Gastrocnemius medialis (tissue), 4 donors: ENCODE measurements around the gene PPP6R3. TPM values are rescaled to one million over a fixed set of nuclear protein-coding genes. Genes with fewer than 3 reads are reported as not detected.

Source experiments
- ATAC-seq, 2 donors: fragments of 150-250 bp; one replicate each; pipeline ENCODE4 v1.9.1; 2016
- DNase-seq, 2 donors: peaks; one replicate each; pipeline ENCODE4 v3.0.0-alpha.2; 2019
- H3K27ac ChIP-seq, 4 donors: fragments of 200-600 bp; sonication (generic); 1 replicate in 1 of 4; 2 replicates in 3 of 4; pipeline ENCODE4 v1.5.1; 2016 to 2018; ENCODE audit warnings: mild to moderate bottlenecking in 2 of 4, moderate library complexity in 1 of 4
- H3K27me3 ChIP-seq, 3 donors: fragments of 200-600 bp; sonication (generic) in 2 of 3; 1 replicate in 1 of 3; 2 replicates in 2 of 3; pipeline versions ENCODE4 v1.5.1 to v1.6.0; 2016 to 2019; ENCODE audit warnings: mild to moderate bottlenecking in 1 of 3, moderate library complexity in 1 of 3
- H3K36me3 ChIP-seq, 2 donors: fragments of 200-600 bp; sonication (generic) in 1 of 2; one replicate each; pipeline ENCODE4 v1.5.1; 2017 to 2018
- H3K4me1 ChIP-seq, 2 donors: fragments of 200-600 bp; sonication (generic) in 1 of 2; one replicate each; pipeline ENCODE4 v1.5.1; 2016 to 2017; ENCODE audit warnings: mild to moderate bottlenecking in 2 of 2
- H3K4me3 ChIP-seq, 4 donors: fragments of 200-600 bp; sonication (generic) in 3 of 4; 1 replicate in 1 of 4; 2 replicates in 3 of 4; pipeline ENCODE4 v1.5.1; 2016 to 2019; ENCODE audit warnings: mild to moderate bottlenecking in 2 of 4
- H3K9me3 ChIP-seq, 3 donors: fragments of 200-600 bp; sonication (generic) in 2 of 3; 1 replicate in 1 of 3; 2 replicates in 2 of 3; pipeline ENCODE4 v1.5.1; 2016 to 2019
- POLR2A ChIP-seq, 2 donors: fragments of 450-650 bp; IDR thresholded peaks; one replicate each; pipeline ENCODE4 v1.6.1; 2017; ENCODE audit warnings: antibody characterized with exemption in 2 of 2, mild to moderate bottlenecking in 2 of 2, moderate library complexity in 2 of 2
- in situ Hi-C, 4 donors: fragments of 200-750 bp; cut with MboI; loops; one replicate each; pipeline versions ENCODE4 v1.15.0 to v1.8.0; 2017; ENCODE audit warnings: low sequenced_read_pairs in 4 of 4
- intact Hi-C: fragments of 100-400 bp; cut with DNase I; formaldehyde crosslinking; loops from one replicate; pipeline ENCODE4 v1.15.1; 2023; ENCODE audit warnings: low total_unique reads
- total RNA-seq, 4 donors: library from RNA; depleted of rRNA; stranded (reverse); fragments of >200 nt; gene quantifications; one replicate each; pipeline versions ENCODE4 v1.1.0 to v1.2.3, GENCODE V29; 2016
- TF ChIP-seq, protein P1 (sequence below), 5 experiments: fragments of 450-650 bp in 3 of 5; fragments of 200-600 bp in 2 of 5; sonication (generic) in 2 of 5; IDR thresholded peaks in 4 of 5; conservative IDR thresholded peaks in 1 of 5; 1 replicate in 4 of 5; 2 replicates in 1 of 5; pipeline ENCODE4 v1.5.1; 2016 to 2019; ENCODE audit warnings: antibody characterized with exemption in 5 of 5, mild to moderate bottlenecking in 3 of 5, moderate library complexity in 3 of 5

PPP6R3 gene
- total RNA-seq, 4 donors from 2014 or later = 77.3 to 196 (median 133) TPM

DNA sequence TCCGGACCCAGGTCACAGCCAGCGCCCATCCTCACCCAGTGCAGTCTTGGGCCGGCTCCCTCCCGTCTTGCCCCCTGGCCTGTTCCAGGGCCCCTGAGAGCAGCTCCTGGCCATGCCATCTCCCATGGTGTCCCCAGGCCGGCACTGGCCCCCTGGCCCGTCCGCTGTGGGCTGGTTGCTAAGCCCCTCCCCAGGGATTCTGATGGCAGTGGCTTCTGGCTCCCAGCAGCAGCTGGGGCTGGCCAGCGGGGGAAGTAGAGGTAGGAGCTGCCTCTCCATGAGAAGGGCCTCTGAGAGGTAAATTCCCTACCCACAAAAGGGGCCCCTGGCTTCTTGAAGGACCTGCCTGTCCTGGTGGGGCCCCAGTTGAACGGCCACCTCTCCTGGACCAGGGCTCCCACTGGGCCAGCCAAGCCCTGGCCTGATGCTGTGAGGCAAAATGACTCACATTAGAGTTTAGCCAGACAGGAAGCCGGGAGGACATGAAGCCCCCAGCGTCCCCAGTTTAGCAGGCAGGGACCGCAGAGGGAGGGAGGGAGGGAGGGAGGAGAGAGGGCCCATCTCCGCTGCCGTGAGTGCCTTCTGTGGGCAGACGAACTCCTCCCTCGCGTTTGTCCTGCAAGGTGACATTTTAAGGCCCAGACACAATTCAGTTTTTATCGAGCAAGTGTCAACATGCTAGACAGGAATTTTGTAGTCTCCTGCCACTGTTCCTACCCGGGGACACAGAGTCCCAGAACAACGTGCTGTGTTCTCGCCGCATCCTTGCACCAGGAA lies 190.8 kb downstream of the PPP6R3 start:
- ATAC-seq (no peak), DNase-seq (no peak)
- in situ Hi-C loops (no loop called here), intact Hi-C loops (no loop called here)
- peaks cover 9 to 46% (median 37%) of the 10 kb centered on the region in 3 donors for H3K27me3 ChIP-seq
- TF ChIP-seq, protein P1, sequence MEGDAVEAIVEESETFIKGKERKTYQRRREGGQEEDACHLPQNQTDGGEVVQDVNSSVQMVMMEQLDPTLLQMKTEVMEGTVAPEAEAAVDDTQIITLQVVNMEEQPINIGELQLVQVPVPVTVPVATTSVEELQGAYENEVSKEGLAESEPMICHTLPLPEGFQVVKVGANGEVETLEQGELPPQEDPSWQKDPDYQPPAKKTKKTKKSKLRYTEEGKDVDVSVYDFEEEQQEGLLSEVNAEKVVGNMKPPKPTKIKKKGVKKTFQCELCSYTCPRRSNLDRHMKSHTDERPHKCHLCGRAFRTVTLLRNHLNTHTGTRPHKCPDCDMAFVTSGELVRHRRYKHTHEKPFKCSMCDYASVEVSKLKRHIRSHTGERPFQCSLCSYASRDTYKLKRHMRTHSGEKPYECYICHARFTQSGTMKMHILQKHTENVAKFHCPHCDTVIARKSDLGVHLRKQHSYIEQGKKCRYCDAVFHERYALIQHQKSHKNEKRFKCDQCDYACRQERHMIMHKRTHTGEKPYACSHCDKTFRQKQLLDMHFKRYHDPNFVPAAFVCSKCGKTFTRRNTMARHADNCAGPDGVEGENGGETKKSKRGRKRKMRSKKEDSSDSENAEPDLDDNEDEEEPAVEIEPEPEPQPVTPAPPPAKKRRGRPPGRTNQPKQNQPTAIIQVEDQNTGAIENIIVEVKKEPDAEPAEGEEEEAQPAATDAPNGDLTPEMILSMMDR (IDR thresholded peaks at IDR 0.05 in 4 of 5, conservative IDR thresholded peaks at IDR 0.05 in 1 of 5) = no peak
- no peak for TF ChIP-seq POLR2A (IDR thresholded peaks at IDR 0.05)
- no peaks in the 10 kb centered on the region for H3K36me3 ChIP-seq
- H3K9me3 ChIP-seq = peaks cover 0 to 9% (median 5%) of the 10 kb centered on the region in 3 donors
- no peaks in the 10 kb centered on the region for H3K4me1 ChIP-seq
- H3K27ac ChIP-seq = no peak overlapping the region
- no peak overlapping the region for H3K4me3 ChIP-seq

DNA sequence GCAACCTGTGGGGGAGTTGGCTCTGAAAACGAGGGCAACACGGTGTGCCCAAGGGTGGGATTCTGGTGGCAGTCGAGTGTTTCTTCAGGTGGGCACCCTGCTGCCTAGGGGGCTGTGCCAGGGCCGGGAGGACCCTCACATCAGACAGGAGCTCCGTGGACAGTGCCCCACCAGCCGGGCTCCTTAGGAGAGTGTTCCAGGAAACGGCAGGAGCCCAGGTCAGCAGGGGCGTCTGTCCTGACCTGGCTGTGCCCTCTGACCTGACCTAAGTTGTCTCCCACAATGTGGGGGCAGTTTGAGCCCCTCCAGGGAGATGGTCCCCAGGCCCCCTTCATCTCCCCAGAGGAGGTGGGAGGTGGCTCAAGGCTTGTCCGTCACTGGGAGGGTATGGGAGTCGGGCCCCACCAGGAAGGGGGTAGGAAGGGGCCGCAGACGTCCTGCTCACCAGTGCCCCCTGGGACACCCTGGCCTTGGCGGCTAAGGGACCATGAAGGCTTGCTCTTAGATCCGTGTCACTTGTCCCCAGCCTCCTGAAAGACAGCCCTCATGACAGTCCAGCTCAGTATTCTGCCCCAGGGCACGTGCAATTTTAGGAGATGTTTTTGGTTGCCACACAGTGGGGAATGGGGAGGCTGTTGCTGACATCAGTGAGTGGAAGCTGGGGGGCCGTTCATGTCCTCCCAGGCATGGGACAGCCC lies 191.6 kb downstream of the PPP6R3 start:
- no peaks in the 10 kb centered on the region for H3K4me1 ChIP-seq
- H3K27ac ChIP-seq = no peak overlapping the region
- H3K9me3 ChIP-seq = peaks cover 0 to 2% (median 2%) of the 10 kb centered on the region in 3 donors
- no peak overlapping the region for H3K4me3 ChIP-seq
- H3K27me3 ChIP-seq = peaks cover 9 to 39% (median 37%) of the 10 kb centered on the region in 3 donors
- no peaks in the 10 kb centered on the region for H3K36me3 ChIP-seq
- no peak for DNase-seq
- ATAC-seq = no peak
- in situ Hi-C loops (no loop called here), intact Hi-C loops (no loop called here)
- TF ChIP-seq POLR2A (IDR thresholded peaks at IDR 0.05) = no peak
- TF ChIP-seq, protein P1 (IDR thresholded peaks at IDR 0.05 in 4 of 5, conservative IDR thresholded peaks at IDR 0.05 in 1 of 5) = no peak

DNA sequence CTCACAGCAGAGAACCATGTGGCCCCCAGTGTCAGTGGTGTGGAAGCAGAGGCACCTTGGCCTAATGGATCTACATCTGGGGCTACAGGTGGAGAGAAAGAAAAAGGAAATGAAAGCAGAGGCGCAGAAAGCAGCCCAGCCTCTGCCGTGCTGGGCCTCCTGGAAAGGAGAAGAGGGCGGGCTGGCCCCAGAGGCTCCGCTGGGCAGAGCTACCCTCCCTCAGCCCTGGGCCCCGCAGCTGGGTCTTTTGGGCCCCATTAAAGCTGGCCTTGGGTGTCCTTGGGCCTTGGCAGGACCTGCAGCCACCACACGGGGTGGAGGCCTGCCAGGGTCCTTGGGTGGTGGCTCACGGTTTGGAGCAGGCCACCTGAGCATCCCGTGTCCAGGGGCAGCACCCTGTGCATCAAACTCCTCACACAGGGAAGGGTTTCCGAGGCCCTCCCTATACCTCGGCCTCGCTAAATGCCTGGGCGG lies 192.2 kb downstream of the PPP6R3 start:
- intact Hi-C loops (no loop called here), in situ Hi-C loops (no loop called here)
- Histone ChIP-seq H3K27me3 (peaks cover 9 to 37% (median 34%) of the 10 kb centered on the region in 3 donors), H3K4me1 (no peaks in the 10 kb centered on the region), H3K36me3 (no peaks in the 10 kb centered on the region), H3K4me3 (no peak overlapping the region), H3K9me3 (no peaks in the 10 kb centered on the region), H3K27ac (no peak overlapping the region)
- TF ChIP-seq, protein P1 (IDR thresholded peaks at IDR 0.05 in 4 of 5, conservative IDR thresholded peaks at IDR 0.05 in 1 of 5) = no peak
- TF ChIP-seq POLR2A (IDR thresholded peaks at IDR 0.05) = no peak
- DNase-seq (no peak), ATAC-seq (no peak)

DNA sequence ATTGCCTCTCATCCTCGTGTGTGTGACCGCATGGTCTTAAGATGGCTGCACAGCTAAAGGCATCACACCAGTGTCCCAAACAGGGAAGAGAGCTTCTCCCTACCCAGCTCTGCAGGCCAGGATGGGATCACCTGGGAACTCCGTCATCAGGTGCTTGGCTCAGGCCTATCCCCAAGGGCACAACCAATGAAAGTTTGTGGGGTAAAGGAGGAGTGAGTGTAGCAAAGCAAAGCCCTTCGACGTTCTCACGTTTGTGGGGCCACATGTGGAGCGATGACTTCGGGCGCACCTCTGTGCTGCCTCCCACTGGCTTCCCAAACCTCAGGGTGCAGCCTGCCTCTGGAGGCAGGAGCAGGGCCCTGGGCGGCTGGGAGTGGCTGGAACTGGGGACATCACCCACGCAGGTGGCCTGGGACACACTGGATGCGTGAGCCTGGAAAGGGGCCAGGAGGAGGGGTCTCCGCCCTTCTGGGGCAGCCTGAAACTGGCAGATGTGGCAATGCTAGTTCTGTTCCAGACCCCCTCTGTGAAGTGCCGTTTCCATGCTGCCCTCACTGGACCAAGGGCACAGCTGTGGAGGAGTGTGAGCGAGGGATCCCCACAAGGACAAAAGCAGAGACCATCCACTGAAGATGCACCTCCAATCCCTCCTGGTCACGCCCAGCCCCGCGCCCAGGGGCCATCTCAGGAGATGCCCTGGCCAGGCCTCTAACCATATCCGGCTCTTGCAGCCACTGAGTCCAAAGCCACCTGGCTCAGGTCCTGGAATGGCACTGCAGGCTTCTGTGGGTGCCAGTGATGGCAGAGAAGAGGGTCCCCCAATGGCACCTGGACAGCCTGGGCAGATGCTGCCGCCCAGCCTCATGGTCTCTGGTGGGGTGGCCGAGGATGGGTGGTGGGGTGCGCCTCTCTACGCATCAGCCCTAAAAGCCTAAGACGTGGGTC lies 193.2 kb downstream of the PPP6R3 start:
- Histone ChIP-seq H3K9me3 (no peaks in the 10 kb centered on the region), H3K36me3 (no peaks in the 10 kb centered on the region), H3K27ac (no peak overlapping the region), H3K4me3 (no peak overlapping the region), H3K4me1 (no peaks in the 10 kb centered on the region), H3K27me3 (peaks cover 8 to 35% (median 34%) of the 10 kb centered on the region in 3 donors)
- ATAC-seq (no peak), DNase-seq (no peak)
- in situ Hi-C loops = no loop called here
- intact Hi-C loops = no loop called here
- TF ChIP-seq POLR2A (IDR thresholded peaks at IDR 0.05) = no peak
- TF ChIP-seq, protein P1 (IDR thresholded peaks at IDR 0.05 in 4 of 5, conservative IDR thresholded peaks at IDR 0.05 in 1 of 5) = no peak
